ENCODE results near the gene CANT1. TPM values are rescaled to one million over a fixed set of nuclear protein-coding genes. Genes with fewer than 3 reads are reported as not detected.
A peak's percentile ranks its signal among the peaks of the same experiment; 100 is the strongest.

The CANT1 gene
- total and polyA plus RNA-seq, 2 of the 13 experiments (the other 11 are each of a cell fraction or from before 2014, with no cell fraction given) = 34.1 to 42.1 TPM

DNA sequence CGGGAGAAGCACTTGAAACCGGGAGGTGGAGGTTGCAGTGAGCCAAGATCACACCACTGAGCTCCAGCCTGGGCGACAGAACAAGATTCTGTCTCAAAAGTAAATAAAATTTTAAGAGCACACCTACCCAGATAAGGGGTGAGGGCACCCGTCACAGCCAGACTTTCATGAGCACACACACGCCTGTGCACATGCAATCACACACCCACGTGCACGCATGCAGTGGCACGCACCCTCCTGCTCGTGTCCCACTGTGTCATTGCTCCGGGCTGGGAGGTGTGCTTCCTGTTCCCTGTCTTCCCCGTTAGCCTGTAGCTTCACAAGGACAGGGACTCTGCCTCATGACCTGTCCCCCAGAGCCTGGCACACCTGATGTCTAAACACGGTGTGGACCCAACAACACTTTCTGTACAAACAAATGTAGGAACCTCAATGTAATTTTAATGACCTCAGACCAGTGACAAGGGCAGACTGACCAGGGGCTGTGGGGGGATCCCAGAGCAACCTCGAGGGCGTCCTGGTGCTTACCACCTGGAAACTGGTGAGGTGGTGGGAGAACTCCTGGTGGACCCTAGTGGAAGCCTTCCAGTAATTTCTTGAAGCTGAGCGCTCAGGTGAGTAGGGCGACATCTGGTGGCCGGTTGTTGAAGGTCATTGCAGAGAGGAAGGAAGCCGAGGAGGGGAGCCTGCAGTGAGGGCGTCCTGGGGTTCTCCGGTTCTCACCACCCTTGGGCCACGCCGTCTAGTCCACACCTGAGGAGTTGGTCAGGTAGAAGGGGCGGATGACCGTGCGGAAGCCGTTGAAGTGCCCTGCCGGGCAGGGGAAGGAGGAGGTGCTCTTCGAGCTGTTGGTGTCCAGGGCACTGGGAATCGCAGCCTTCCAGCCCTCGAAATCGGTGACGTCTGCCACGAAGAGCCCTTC is 38.5 kb downstream of the CANT1 start (continued):
- TF ChIP-seq, protein P1, sequence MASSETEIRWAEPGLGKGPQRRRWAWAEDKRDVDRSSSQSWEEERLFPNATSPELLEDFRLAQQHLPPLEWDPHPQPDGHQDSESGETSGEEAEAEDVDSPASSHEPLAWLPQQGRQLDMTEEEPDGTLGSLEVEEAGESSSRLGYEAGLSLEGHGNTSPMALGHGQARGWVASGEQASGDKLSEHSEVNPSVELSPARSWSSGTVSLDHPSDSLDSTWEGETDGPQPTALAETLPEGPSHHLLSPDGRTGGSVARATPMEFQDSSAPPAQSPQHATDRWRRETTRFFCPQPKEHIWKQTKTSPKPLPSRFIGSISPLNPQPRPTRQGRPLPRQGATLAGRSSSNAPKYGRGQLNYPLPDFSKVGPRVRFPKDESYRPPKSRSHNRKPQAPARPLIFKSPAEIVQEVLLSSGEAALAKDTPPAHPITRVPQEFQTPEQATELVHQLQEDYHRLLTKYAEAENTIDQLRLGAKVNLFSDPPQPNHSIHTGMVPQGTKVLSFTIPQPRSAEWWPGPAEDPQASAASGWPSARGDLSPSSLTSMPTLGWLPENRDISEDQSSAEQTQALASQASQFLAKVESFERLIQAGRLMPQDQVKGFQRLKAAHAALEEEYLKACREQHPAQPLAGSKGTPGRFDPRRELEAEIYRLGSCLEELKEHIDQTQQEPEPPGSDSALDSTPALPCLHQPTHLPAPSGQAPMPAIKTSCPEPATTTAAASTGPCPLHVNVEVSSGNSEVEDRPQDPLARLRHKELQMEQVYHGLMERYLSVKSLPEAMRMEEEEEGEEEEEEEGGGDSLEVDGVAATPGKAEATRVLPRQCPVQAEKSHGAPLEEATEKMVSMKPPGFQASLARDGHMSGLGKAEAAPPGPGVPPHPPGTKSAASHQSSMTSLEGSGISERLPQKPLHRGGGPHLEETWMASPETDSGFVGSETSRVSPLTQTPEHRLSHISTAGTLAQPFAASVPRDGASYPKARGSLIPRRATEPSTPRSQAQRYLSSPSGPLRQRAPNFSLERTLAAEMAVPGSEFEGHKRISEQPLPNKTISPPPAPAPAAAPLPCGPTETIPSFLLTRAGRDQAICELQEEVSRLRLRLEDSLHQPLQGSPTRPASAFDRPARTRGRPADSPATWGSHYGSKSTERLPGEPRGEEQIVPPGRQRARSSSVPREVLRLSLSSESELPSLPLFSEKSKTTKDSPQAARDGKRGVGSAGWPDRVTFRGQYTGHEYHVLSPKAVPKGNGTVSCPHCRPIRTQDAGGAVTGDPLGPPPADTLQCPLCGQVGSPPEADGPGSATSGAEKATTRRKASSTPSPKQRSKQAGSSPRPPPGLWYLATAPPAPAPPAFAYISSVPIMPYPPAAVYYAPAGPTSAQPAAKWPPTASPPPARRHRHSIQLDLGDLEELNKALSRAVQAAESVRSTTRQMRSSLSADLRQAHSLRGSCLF (CRISPR knock-in tag; IDR thresholded peaks at IDR 0.05; ENCODE audit: borderline replicate concordance) = no peak
- no peak for TF ChIP-seq FOXO1 (CRISPR knock-in tag; IDR thresholded peaks at IDR 0.05)
- TF ChIP-seq TOPORS (CRISPR knock-in tag; IDR thresholded peaks at IDR 0.05) = no peak
- no peak for TF ChIP-seq ZNF883 (CRISPR knock-in tag; IDR thresholded peaks at IDR 0.05; ENCODE audit: not compliant biosample characterization)
- TF ChIP-seq, protein P2, sequence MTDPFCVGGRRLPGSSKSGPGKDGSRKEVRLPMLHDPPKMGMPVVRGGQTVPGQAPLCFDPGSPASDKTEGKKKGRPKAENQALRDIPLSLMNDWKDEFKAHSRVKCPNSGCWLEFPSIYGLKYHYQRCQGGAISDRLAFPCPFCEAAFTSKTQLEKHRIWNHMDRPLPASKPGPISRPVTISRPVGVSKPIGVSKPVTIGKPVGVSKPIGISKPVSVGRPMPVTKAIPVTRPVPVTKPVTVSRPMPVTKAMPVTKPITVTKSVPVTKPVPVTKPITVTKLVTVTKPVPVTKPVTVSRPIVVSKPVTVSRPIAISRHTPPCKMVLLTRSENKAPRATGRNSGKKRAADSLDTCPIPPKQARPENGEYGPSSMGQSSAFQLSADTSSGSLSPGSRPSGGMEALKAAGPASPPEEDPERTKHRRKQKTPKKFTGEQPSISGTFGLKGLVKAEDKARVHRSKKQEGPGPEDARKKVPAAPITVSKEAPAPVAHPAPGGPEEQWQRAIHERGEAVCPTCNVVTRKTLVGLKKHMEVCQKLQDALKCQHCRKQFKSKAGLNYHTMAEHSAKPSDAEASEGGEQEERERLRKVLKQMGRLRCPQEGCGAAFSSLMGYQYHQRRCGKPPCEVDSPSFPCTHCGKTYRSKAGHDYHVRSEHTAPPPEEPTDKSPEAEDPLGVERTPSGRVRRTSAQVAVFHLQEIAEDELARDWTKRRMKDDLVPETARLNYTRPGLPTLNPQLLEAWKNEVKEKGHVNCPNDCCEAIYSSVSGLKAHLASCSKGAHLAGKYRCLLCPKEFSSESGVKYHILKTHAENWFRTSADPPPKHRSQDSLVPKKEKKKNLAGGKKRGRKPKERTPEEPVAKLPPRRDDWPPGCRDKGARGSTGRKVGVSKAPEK (CRISPR knock-in tag; IDR thresholded peaks at IDR 0.05; ENCODE audit: borderline replicate concordance) = no peak
- TF ChIP-seq NFYC (CRISPR knock-in tag; IDR thresholded peaks at IDR 0.05) = no peak
- no peak for TF ChIP-seq PCBP2 (optimal IDR thresholded peaks at IDR 0.05; ENCODE audit: low read depth, low read length, poor library complexity, severe bottlenecking)
- TF ChIP-seq ZFP90 (CRISPR knock-in tag; IDR thresholded peaks at IDR 0.05; ENCODE audit: borderline replicate concordance) = no peak
- no peak for TF ChIP-seq SCMH1 (CRISPR knock-in tag; IDR thresholded peaks at IDR 0.05; ENCODE audit: borderline replicate concordance)
- TF ChIP-seq ZBTB8A (CRISPR knock-in tag; IDR thresholded peaks at IDR 0.05; ENCODE audit: borderline replicate concordance, low read depth) = no peak
- no peak; the same call in 1 of the 2 replicates for TF ChIP-seq ZFY (CRISPR knock-in tag; IDR thresholded peaks at IDR 0.05)
- TF ChIP-seq ZNF556 (CRISPR knock-in tag; IDR thresholded peaks at IDR 0.05; ENCODE audit: borderline replicate concordance) = no peak
- no peak for TF ChIP-seq PTBP1 (IDR thresholded peaks at IDR 0.05; ENCODE audit: low read depth, low read length, poor library complexity, severe bottlenecking)
- TF ChIP-seq GATA4 (IDR thresholded peaks at IDR 0.05; ENCODE audit: borderline replicate concordance, low read depth) = no peak
- TF ChIP-seq SMC3 (IDR thresholded peaks at IDR 0.05; ENCODE audit: low read length) = peak; percentile 94
- TF ChIP-seq, protein P3, sequence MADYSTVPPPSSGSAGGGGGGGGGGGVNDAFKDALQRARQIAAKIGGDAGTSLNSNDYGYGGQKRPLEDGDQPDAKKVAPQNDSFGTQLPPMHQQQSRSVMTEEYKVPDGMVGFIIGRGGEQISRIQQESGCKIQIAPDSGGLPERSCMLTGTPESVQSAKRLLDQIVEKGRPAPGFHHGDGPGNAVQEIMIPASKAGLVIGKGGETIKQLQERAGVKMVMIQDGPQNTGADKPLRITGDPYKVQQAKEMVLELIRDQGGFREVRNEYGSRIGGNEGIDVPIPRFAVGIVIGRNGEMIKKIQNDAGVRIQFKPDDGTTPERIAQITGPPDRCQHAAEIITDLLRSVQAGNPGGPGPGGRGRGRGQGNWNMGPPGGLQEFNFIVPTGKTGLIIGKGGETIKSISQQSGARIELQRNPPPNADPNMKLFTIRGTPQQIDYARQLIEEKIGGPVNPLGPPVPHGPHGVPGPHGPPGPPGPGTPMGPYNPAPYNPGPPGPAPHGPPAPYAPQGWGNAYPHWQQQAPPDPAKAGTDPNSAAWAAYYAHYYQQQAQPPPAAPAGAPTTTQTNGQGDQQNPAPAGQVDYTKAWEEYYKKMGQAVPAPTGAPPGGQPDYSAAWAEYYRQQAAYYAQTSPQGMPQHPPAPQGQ (CRISPR knock-in tag; IDR thresholded peaks at IDR 0.05; ENCODE audit: borderline replicate concordance) = no peak
- 0 out of 2 replicates have a peak, but pooled peaks have one; percentile 66 for TF ChIP-seq ZNF160 (CRISPR knock-in tag; IDR thresholded peaks at IDR 0.05)
- no peak for TF ChIP-seq ZNF782 (CRISPR knock-in tag; IDR thresholded peaks at IDR 0.05; ENCODE audit: borderline replicate concordance)
- TF ChIP-seq TAF15 (IDR thresholded peaks at IDR 0.05; ENCODE audit: low read depth, low read length, poor library complexity, severe bottlenecking) = no peak
